ENCODE data around the gene CR1. TPM values are rescaled to one million over a fixed set of nuclear protein-coding genes. Genes with fewer than 3 reads are reported as not detected.

The CR1 gene
- polyA plus RNA-seq, 3 donors: 11.3 to 30.8 (median 26.5) TPM

- Mint-ChIP-seq H3K4me3 (no peak overlapping the region), H3K9me3 (peaks cover 0 to 3% (median 2%) of the 10 kb centered on the region in 7 donors), H3K4me1 (peaks cover 2% of the 10 kb centered on the region), H3K36me3 (peaks cover 69 to 79% of the 10 kb centered on the region in 2 donors), H3K27ac (no peak overlapping the region), H3K27me3 (ENCODE audit: low read depth in 3 of 3) (peaks cover 0 to 2% (median 0%) of the 10 kb centered on the region in 3 donors)
- no peak for DNase-seq
- no peak overlapping the region for H3K4me3 ChIP-seq (replicated peaks in 1 of 3; ENCODE audit: low read depth in 2 of 3, low read length in 3 of 3)
- H3K79me2 ChIP-seq (ENCODE audit: insufficient read depth, low read length): no peaks in the 10 kb centered on the region
- H3K27me3 ChIP-seq (ENCODE audit: control insufficient read depth in 2 of 2, insufficient read depth in 2 of 2, low read length in 2 of 2): no peaks in the 10 kb centered on the region
- peaks cover 0 to 80% of the 10 kb centered on the region in 2 donors for H3K36me3 ChIP-seq (replicated peaks in 1 of 2; ENCODE audit: control insufficient read depth in 1 of 2, insufficient read depth in 2 of 2, low read length in 2 of 2)
- no CpG with 5 or more reads among the region's 13 CpGs for WGBS (ENCODE audit: insufficient coverage)
- TF ChIP-seq CTCF (IDR thresholded peaks at IDR 0.05): no peak
- no peaks in the 10 kb centered on the region for H4K20me1 ChIP-seq (ENCODE audit: insufficient read depth, low read length)
- intact Hi-C loops (cut with micrococcal nuclease): no loop called here
- no peak overlapping the region for H3K27ac ChIP-seq (ENCODE audit: low read depth in 1 of 2, low read length in 2 of 2)
- H3K4me2 ChIP-seq (replicated peaks; ENCODE audit: extremely low read depth, low read length, poor library complexity, severe bottlenecking): no peak overlapping the region
- H3K9me3 ChIP-seq (replicated peaks in 1 of 2; ENCODE audit: control insufficient read depth in 1 of 2, insufficient read depth in 1 of 2, low read length in 2 of 2): peaks cover 0 to 3% of the 10 kb centered on the region in 2 donors
- no peak overlapping the region for H2AFZ ChIP-seq (ENCODE audit: insufficient read depth, low read depth, low read length, poor library complexity, severe bottlenecking)
- no peak overlapping the region for H3K9ac ChIP-seq (ENCODE audit: insufficient read depth, low read length, poor library complexity, severe bottlenecking)
- H3K4me1 ChIP-seq (ENCODE audit: control insufficient read depth in 1 of 2, insufficient read depth in 2 of 2, low read length in 2 of 2): no peaks in the 10 kb centered on the region
These were observed 18.9 kb downstream of the CR1 start for GRCh38 chr1:207514890-207515289.

GRCh38 chr1:207516729-207517128, 20.8 kb downstream of the CR1 start:
- Mint-ChIP-seq H3K9me3 (peaks cover 0 to 3% (median 2%) of the 10 kb centered on the region in 7 donors), H3K36me3 (peaks cover 55 to 68% of the 10 kb centered on the region in 2 donors), H3K27ac (no peak overlapping the region), H3K27me3 (ENCODE audit: low read depth in 3 of 3) (peaks cover 0 to 2% (median 0%) of the 10 kb centered on the region in 3 donors), H3K4me3 (no peak overlapping the region), H3K4me1 (peaks cover 2% of the 10 kb centered on the region)
- Histone ChIP-seq H2AFZ (ENCODE audit: insufficient read depth, low read depth, low read length, poor library complexity, severe bottlenecking) (no peak overlapping the region), H3K27me3 (ENCODE audit: control insufficient read depth in 2 of 2, insufficient read depth in 2 of 2, low read length in 2 of 2) (no peaks in the 10 kb centered on the region), H3K9ac (ENCODE audit: insufficient read depth, low read length, poor library complexity, severe bottlenecking) (no peak overlapping the region), H4K20me1 (ENCODE audit: insufficient read depth, low read length) (no peaks in the 10 kb centered on the region), H3K79me2 (ENCODE audit: insufficient read depth, low read length) (no peaks in the 10 kb centered on the region), H3K27ac (ENCODE audit: low read depth in 1 of 2, low read length in 2 of 2) (no peak overlapping the region), H3K36me3 (replicated peaks in 1 of 2; ENCODE audit: control insufficient read depth in 1 of 2, insufficient read depth in 2 of 2, low read length in 2 of 2) (peaks cover 0 to 66% of the 10 kb centered on the region in 2 donors), H3K4me1 (ENCODE audit: control insufficient read depth in 1 of 2, insufficient read depth in 2 of 2, low read length in 2 of 2) (no peaks in the 10 kb centered on the region), H3K4me3 (replicated peaks in 1 of 3; ENCODE audit: low read depth in 2 of 3, low read length in 3 of 3) (no peak overlapping the region), H3K9me3 (replicated peaks in 1 of 2; ENCODE audit: control insufficient read depth in 1 of 2, insufficient read depth in 1 of 2, low read length in 2 of 2) (peaks cover 0 to 3% of the 10 kb centered on the region in 2 donors), H3K4me2 (replicated peaks; ENCODE audit: extremely low read depth, low read length, poor library complexity, severe bottlenecking) (no peak overlapping the region)
- intact Hi-C loops (cut with micrococcal nuclease): no loop called here
- no peak for TF ChIP-seq CTCF (IDR thresholded peaks at IDR 0.05)
- DNase-seq: no peak

Data from CD14-positive monocyte (primary cell).